GM21381 (cell line): ENCODE measurements around the gene SLC7A6OS.
"Not testable (repeated sequence)": the region's sequence is repeated elsewhere in the genome, so short reads cannot be mapped to it uniquely, and the experiment has no call there.

Experiments used
- ATAC-seq: cut with Tn5 transposase; IDR thresholded peaks from one replicate; pipeline ENCODE4 v1.9.1; 2021; ENCODE audit warnings: mild to moderate bottlenecking, moderate library complexity; ENCODE audit not compliant: unreplicated experiment

The SLC7A6OS gene

GRCh38 chr16:68299571-68300453, 10.9 kb downstream of the SLC7A6OS start:
- no peak for ATAC-seq

GRCh38 chr16:68298907-68299561, 11.7 kb downstream of the SLC7A6OS start:
- ATAC-seq, result no peak

GRCh38 chr16:68298312-68298711, 12.4 kb downstream of the SLC7A6OS start:
- ATAC-seq, result no peak

GRCh38 chr16:68297908-68298307, 12.8 kb downstream of the SLC7A6OS start:
- no peak for ATAC-seq

GRCh38 chr16:68296693-68297092, 14.1 kb downstream of the SLC7A6OS start:
- no peak for ATAC-seq

GRCh38 chr16:68296291-68296690, 14.5 kb downstream of the SLC7A6OS start:
- no peak for ATAC-seq

- no peak for ATAC-seq
Measured at GRCh38 chr16:68292425-68292824, 18.3 kb downstream of the SLC7A6OS start.

- ATAC-seq, result no peak
Measured at GRCh38 chr16:68291227-68291626, 19.5 kb downstream of the SLC7A6OS start.

- no peak for ATAC-seq
Measured at GRCh38 chr16:68290450-68290849, 20.3 kb downstream of the SLC7A6OS start.

- ATAC-seq, result peak; percentile 67
Measured at GRCh38 chr16:68289621-68290329, 21.0 kb downstream of the SLC7A6OS start.

- ATAC-seq, result no peak
Measured at GRCh38 chr16:68289202-68289601, 21.5 kb downstream of the SLC7A6OS start.

GRCh38 chr16:68288796-68289195, 21.9 kb downstream of the SLC7A6OS start:
- not testable (repeated sequence) for ATAC-seq

GRCh38 chr16:68288252-68288650, 22.5 kb downstream of the SLC7A6OS start:
- ATAC-seq, result no peak

- no peak for ATAC-seq
Measured at GRCh38 chr16:68287276-68288251, 23.2 kb downstream of the SLC7A6OS start.

GRCh38 chr16:68286153-68287074, 24.3 kb downstream of the SLC7A6OS start:
- no peak for ATAC-seq

GRCh38 chr16:68285683-68286082, 25.1 kb downstream of the SLC7A6OS start:
- ATAC-seq, result no peak

- ATAC-seq, result peak; percentile 44
Measured at GRCh38 chr16:68284847-68285246, 25.9 kb downstream of the SLC7A6OS start.

- no peak for ATAC-seq
Measured at GRCh38 chr16:68283801-68284598, 26.7 kb downstream of the SLC7A6OS start.
